HCT116 (cell line): ENCODE results near the gene TRAF3. TPM values are rescaled to one million over a fixed set of nuclear protein-coding genes. Genes with fewer than 3 reads are reported as not detected.

Source experiments
- ATAC-seq: fragments of 200-7000 bp; cut with Tn5 transposase; 2 replicates; pipeline ENCODE4 v1.9.1; 2020; ENCODE audit warnings: mild to moderate bottlenecking, moderate library complexity
- BruUV-seq: library from RNA; stranded (reverse); fragments of 400-500 nt; replicated peaks from 2 replicates; lab custom pipeline; 2021; lab: Mats Ljungman, UMichigan
- CTCF ChIA-PET: fragments of 300-600 bp; sonication (Branson Sonifier 250); formaldehyde crosslinking; loops from one replicate; lab custom pipeline; 2021; ENCODE audit warnings: antibody characterized with exemption; lab: Charles Lee
- POLR2A ChIA-PET: fragments of 300-600, 350-600 bp; sonication (Branson Sonifier 250); formaldehyde crosslinking; loops from one replicate; lab custom pipeline; 2021; ENCODE audit warnings: antibody characterized with exemption; lab: Charles Lee
- RAD21 ChIA-PET, 2 experiments: fragments of 300-600 bp; sonication (Branson Sonifier 250); formaldehyde crosslinking; loops; one replicate each; lab custom pipeline; 2023; ENCODE audit warnings: low total read pairs in 2 of 2; ENCODE audit not compliant: uncharacterized antibody in 2 of 2, unreplicated experiment in 2 of 2, low non-redundant PET in 1 of 2; lab: Charles Lee
- DNase-seq: peaks from one replicate; pipeline ENCODE4 v3.0.0-alpha.2; 2010; ENCODE audit warnings: low read depth, low spot score
- H2AFZ ChIP-seq: fragments of 200-600 bp; shearing (Covaris generic), sonication (generic); 2 replicates; pipeline ENCODE4 v1.6.1; 2017; ENCODE audit warnings: low read depth, mixed run types, mixed read lengths, antibody characterized with exemption, low read length; ENCODE audit not compliant: poor library complexity, severe bottlenecking
- H3K27ac ChIP-seq: 2 replicates; pipeline ENCODE4 v1.5.1; 2012; ENCODE audit warnings: low read depth, low read length
- H3K27me3 ChIP-seq: fragments of 200-600 bp; sonication (generic); 2 replicates; pipeline ENCODE4 v1.6.1; 2016; ENCODE audit warnings: mixed run types, low read length, mixed read lengths; ENCODE audit not compliant: insufficient read depth
- H3K36me3 ChIP-seq, 2 experiments: fragments of 200-500 bp in 1 of 2; fragments of 200-600 bp in 1 of 2; sonication (Bioruptor generic) in 1 of 2; sonication (generic) in 1 of 2; 2 replicates each; pipeline versions ENCODE4 v1.5.1 to v1.6.1; 2014 to 2016; ENCODE audit warnings: low read length in 2 of 2, inconsistent platforms in 1 of 2, mixed read lengths in 1 of 2, mixed run types in 1 of 2; ENCODE audit not compliant: insufficient read depth in 2 of 2, control insufficient read depth in 1 of 2
- H3K4me1 ChIP-seq, 2 experiments: fragments of 200-600 bp in 1 of 2; sonication (generic) in 1 of 2; 2 replicates each; pipeline versions ENCODE4 v1.5.1 to v1.6.1; 2012 to 2017; ENCODE audit warnings: low read length in 2 of 2, inconsistent platforms in 1 of 2, mild to moderate bottlenecking in 1 of 2, mixed read lengths in 1 of 2, mixed run types in 1 of 2, moderate library complexity in 1 of 2; ENCODE audit not compliant: insufficient read depth in 2 of 2, control insufficient read depth in 1 of 2
- H3K4me2 ChIP-seq: fragments of 200-600 bp; sonication (generic); 2 replicates; pipeline ENCODE4 v1.6.1; 2017; ENCODE audit warnings: mixed run types, low read length, mixed read lengths
- H3K4me3 ChIP-seq, 2 experiments: fragments of 200-600 bp in 1 of 2; sonication (generic) in 1 of 2; replicated peaks in 1 of 2; 2 replicates each; pipeline ENCODE4 v1.5.1; 2011 to 2016; ENCODE audit warnings: low read length in 2 of 2, control low read depth in 1 of 2, low read depth in 1 of 2, mild to moderate bottlenecking in 1 of 2, mixed read lengths in 1 of 2, mixed run types in 1 of 2
- H3K79me2 ChIP-seq: fragments of 200-600 bp; sonication (generic); 2 replicates; pipeline ENCODE4 v1.6.1; 2017; ENCODE audit warnings: mild to moderate bottlenecking, mixed run types, low read length, moderate library complexity, mixed read lengths; ENCODE audit not compliant: insufficient read depth
- H3K9ac ChIP-seq: fragments of 200-600 bp; sonication (generic); 2 replicates; pipeline ENCODE4 v1.6.1; 2016; ENCODE audit warnings: low read length, mixed read lengths
- H3K9me2 ChIP-seq: fragments of 200-600 bp; sonication (generic), shearing (Covaris generic); 2 replicates; pipeline ENCODE4 v1.6.1; 2017; ENCODE audit warnings: mixed run types, mild to moderate bottlenecking, moderate library complexity; ENCODE audit not compliant: insufficient read depth
- H3K9me3 ChIP-seq, 2 experiments: fragments of 200-500 bp in 1 of 2; fragments of 200-600 bp in 1 of 2; sonication (Bioruptor generic) in 1 of 2; sonication (generic) in 1 of 2; 2 replicates each; pipeline ENCODE4 v1.6.1; 2014 to 2017; ENCODE audit warnings: low read length in 2 of 2, mixed read lengths in 2 of 2, inconsistent platforms in 1 of 2, low read depth in 1 of 2, mild to moderate bottlenecking in 1 of 2, mixed run types in 1 of 2, moderate library complexity in 1 of 2; ENCODE audit not compliant: control insufficient read depth in 1 of 2, insufficient read depth in 1 of 2
- H4K20me1 ChIP-seq: fragments of 200-600 bp; sonication (generic), shearing (Covaris generic); 2 replicates; pipeline ENCODE4 v1.6.1; 2017; ENCODE audit warnings: mixed run types, mild to moderate bottlenecking, moderate library complexity; ENCODE audit not compliant: insufficient read depth
- CEBPB ChIP-seq: IDR thresholded peaks from 2 replicates; pipeline ENCODE4 v1.6.1; 2012; ENCODE audit warnings: low read depth
- EGR1 ChIP-seq: IDR thresholded peaks from 2 replicates; pipeline ENCODE4 v1.6.1; 2012; ENCODE audit warnings: low read depth
- ELF1 ChIP-seq: IDR thresholded peaks from 2 replicates; pipeline ENCODE4 v1.6.1; 2012; ENCODE audit warnings: low read depth, borderline replicate concordance
- POLR2A ChIP-seq: IDR thresholded peaks from 2 replicates; pipeline ENCODE4 v1.7.0; 2011; ENCODE audit warnings: borderline replicate concordance; ENCODE audit not compliant: insufficient read depth, insufficient read length; ENCODE audit errors: extremely low read depth
- REST ChIP-seq: IDR thresholded peaks from 2 replicates; pipeline ENCODE4 v1.6.1; 2012; ENCODE audit warnings: low read depth
- SRF ChIP-seq: IDR thresholded peaks from 2 replicates; pipeline ENCODE4 v1.6.1; 2012; ENCODE audit warnings: low read depth
- TCF7L2 ChIP-seq: IDR thresholded peaks from 2 replicates; pipeline ENCODE4 v1.7.0; 2011; ENCODE audit warnings: borderline replicate concordance, inconsistent platforms; ENCODE audit not compliant: insufficient read depth, insufficient read length; ENCODE audit errors: extremely low read depth
- YY1 ChIP-seq: IDR thresholded peaks from 2 replicates; pipeline ENCODE4 v1.6.1; 2011; ENCODE audit warnings: low read length, low read depth, moderate library complexity, mild to moderate bottlenecking; ENCODE audit not compliant: insufficient replicate concordance; ENCODE audit errors: extremely low read depth
- ZBTB33 ChIP-seq: IDR thresholded peaks from 2 replicates; pipeline ENCODE4 v1.6.1; 2011; ENCODE audit warnings: mild to moderate bottlenecking, low read length, moderate library complexity; ENCODE audit not compliant: insufficient replicate concordance; ENCODE audit errors: extremely low read depth
- ZNF274 ChIP-seq: fragments of 200-500 bp; sonication (Bioruptor generic); IDR thresholded peaks from 2 replicates; pipeline ENCODE4 v1.6.1; 2014; ENCODE audit warnings: mild to moderate bottlenecking, low read depth, low read length, inconsistent platforms
- intact Hi-C: fragments of 100-400 bp; cut with micrococcal nuclease; formaldehyde crosslinking; loops from 2 replicates; pipeline ENCODE4 v1.10.0; 2022
- total RNA-seq: library from RNA; stranded (reverse); gene quantifications from one replicate; pipeline ENCODE4 v1.2.1, GENCODE V29; 2021; ENCODE audit not compliant: unreplicated experiment

Gene TRAF3
- total RNA-seq, 1 experiment from 2014 or later, result 32.1 TPM

GRCh38 chr14:102786768-102787167 is 9.5 kb downstream of the TRAF3 start (continued):
- no peak for TF ChIP-seq ZNF274

- RAD21 ChIA-PET, result no interaction called here
- H3K27me3 ChIP-seq, result no peaks in the 10 kb centered on the region
- POLR2A ChIA-PET, result no interaction called here
- H3K9ac ChIP-seq, result no peak overlapping the region
- CTCF ChIA-PET, result no interaction called here
- H3K4me1 ChIP-seq, result peaks cover 4 to 45% of the 10 kb centered on the region in 2 experiments
- TF ChIP-seq SRF (no peak), YY1 (no peak), EGR1 (no peak), TCF7L2 (no peak), REST (no peak), CEBPB (no peak), ZBTB33 (no peak), POLR2A (no peak), ELF1 (no peak)
- TF ChIP-seq, all 23 proteins: peak for 0
- H3K36me3 ChIP-seq, result no peaks in the 10 kb centered on the region
- no peak overlapping the region for H3K4me3 ChIP-seq
- H3K4me2 ChIP-seq, result no peak overlapping the region
- ATAC-seq, result no peak
- no TSS peak for BruUV-seq
- H3K27ac ChIP-seq, result no peak overlapping the region
- no peaks in the 10 kb centered on the region for H3K9me3 ChIP-seq
- no peak for DNase-seq
- peaks cover 98% of the 10 kb centered on the region for H3K79me2 ChIP-seq
- peaks cover 9% of the 10 kb centered on the region; the same call in 1 of the 2 replicates for H4K20me1 ChIP-seq
- H2AFZ ChIP-seq, result no peak overlapping the region
- intact Hi-C loops, result no loop called here
- H3K9me2 ChIP-seq, result no peaks in the 10 kb centered on the region
Measured at GRCh38 chr14:102789349-102789748, 12.1 kb downstream of the TRAF3 start.
